Endothelial cell of umbilical vein (primary cell): ENCODE results near the gene THAP11. TPM values are rescaled to one million over a fixed set of nuclear protein-coding genes. Genes with fewer than 3 reads are reported as not detected.

Source experiments
- BruUV-seq: library from RNA; stranded (reverse); fragments of 400-500 nt; replicated peaks from 2 replicates; lab custom pipeline; 2021; lab: Mats Ljungman, UMichigan
- CTCF ChIA-PET: fragments of 300-600, 350-600 bp; sonication (Branson Sonifier 250); formaldehyde crosslinking; loops from one replicate; lab custom pipeline; 2021; ENCODE audit warnings: antibody characterized with exemption, inconsistent platforms; lab: Charles Lee
- POLR2A ChIA-PET: fragments of 300-600, 350-600 bp; sonication (Branson Sonifier 250); formaldehyde crosslinking; loops from one replicate; lab custom pipeline; 2021; ENCODE audit warnings: antibody characterized with exemption, inconsistent platforms; lab: Charles Lee
- DNase-seq: peaks from one replicate; pipeline ENCODE4 v3.0.0-alpha.2; 2011; ENCODE audit warnings: low read depth, low spot score
- FAIRE-seq: peaks from 2 replicates; lab custom pipeline; 2011; peaks lifted over from hg19 to GRCh38; lab: Jason Lieb, UNC
- H2AFZ ChIP-seq: 2 replicates; pipeline ENCODE4 v1.6.0; 2012; ENCODE audit warnings: low read depth, low read length, control low read depth, inconsistent platforms
- H3K27ac ChIP-seq: 2 replicates; pipeline ENCODE4 v1.5.1; 2011; ENCODE audit warnings: low read depth, mild to moderate bottlenecking, control low read depth, low read length, moderate library complexity; ENCODE audit not compliant: insufficient read depth
- H3K27me3 ChIP-seq, 2 experiments: 2 replicates each; pipeline versions ENCODE4 v1.6.0 to v1.6.1; 2011; ENCODE audit warnings: low read length in 2 of 2, mixed read lengths in 1 of 2; ENCODE audit not compliant: control insufficient read depth in 2 of 2, insufficient read depth in 2 of 2
- H3K36me3 ChIP-seq, 2 experiments: 2 replicates in 1 of 2; 3 replicates in 1 of 2; pipeline ENCODE4 v1.5.1; 2011; ENCODE audit warnings: low read length in 2 of 2, mild to moderate bottlenecking in 1 of 2, moderate library complexity in 1 of 2; ENCODE audit not compliant: control insufficient read depth in 2 of 2, insufficient read depth in 2 of 2; ENCODE audit errors: extremely low read depth in 1 of 2
- H3K4me1 ChIP-seq: 3 replicates; pipeline ENCODE4 v1.5.1; 2011; ENCODE audit warnings: mild to moderate bottlenecking, low read length; ENCODE audit not compliant: control insufficient read depth, insufficient read depth; ENCODE audit errors: extremely low read depth
- H3K4me2 ChIP-seq: 2 replicates; pipeline ENCODE4 v1.6.1; 2011; ENCODE audit warnings: low read length, control low read depth, mixed read lengths; ENCODE audit not compliant: insufficient read depth
- H3K4me3 ChIP-seq, 3 experiments: fragments of 200-600 bp in 1 of 3; sonication (generic), shearing (Covaris generic) in 1 of 3; replicated peaks in 1 of 3; 2 replicates each; pipeline ENCODE4 v1.5.1; 2011 to 2016; ENCODE audit warnings: control low read depth in 3 of 3, low read length in 3 of 3, mild to moderate bottlenecking in 2 of 3, inconsistent platforms in 1 of 3, low read depth in 1 of 3, moderate library complexity in 1 of 3; ENCODE audit not compliant: insufficient read depth in 1 of 3
- H3K79me2 ChIP-seq: 2 replicates; pipeline ENCODE4 v1.6.0; 2012; ENCODE audit warnings: low read length, inconsistent platforms; ENCODE audit not compliant: control insufficient read depth, insufficient read depth
- H3K9ac ChIP-seq: replicated peaks from 2 replicates; pipeline ENCODE3; 2011; ENCODE audit warnings: low read length, control low read depth; ENCODE audit not compliant: insufficient read depth; ENCODE audit errors: extremely low read depth
- H3K9me1 ChIP-seq: replicated peaks from 3 replicates; pipeline ENCODE4 v1.6.0; 2011; ENCODE audit warnings: mild to moderate bottlenecking, low read length; ENCODE audit not compliant: control insufficient read depth, insufficient read depth; ENCODE audit errors: extremely low read depth
- H3K9me3 ChIP-seq: replicated peaks from 2 replicates; pipeline ENCODE4 v1.5.1; 2012; ENCODE audit warnings: low read length, inconsistent platforms; ENCODE audit not compliant: control insufficient read depth, insufficient read depth
- H4K20me1 ChIP-seq: replicated peaks from 2 replicates; pipeline ENCODE3; 2011; ENCODE audit warnings: mild to moderate bottlenecking, low read length; ENCODE audit not compliant: control insufficient read depth, insufficient read depth; ENCODE audit errors: extremely low read depth
- CTCF ChIP-seq, 2 donors: IDR thresholded peaks; 1 replicate in 1 of 2; 2 replicates in 1 of 2; pipeline ENCODE4 v1.5.1; 2011; ENCODE audit warnings: low read length in 2 of 2, mild to moderate bottlenecking in 2 of 2, moderate library complexity in 2 of 2, control low read depth in 1 of 2, inconsistent platforms in 1 of 2, low read depth in 1 of 2; ENCODE audit not compliant: insufficient read depth in 1 of 2; ENCODE audit errors: extremely low read depth in 1 of 2
- EZH2 ChIP-seq: IDR thresholded peaks from 2 replicates; pipeline ENCODE4 v1.6.1; 2012; ENCODE audit warnings: borderline replicate concordance, low read depth, mild to moderate bottlenecking, moderate library complexity, low read length, inconsistent platforms; ENCODE audit not compliant: severe bottlenecking
- FOS ChIP-seq: IDR thresholded peaks from 2 replicates; pipeline ENCODE4 v1.6.1; 2011; ENCODE audit warnings: mild to moderate bottlenecking, low read length, moderate library complexity, borderline replicate concordance; ENCODE audit not compliant: insufficient read depth
- GATA2 ChIP-seq: IDR thresholded peaks from 2 replicates; pipeline ENCODE4 v1.7.0; 2011; ENCODE audit warnings: low read depth, mild to moderate bottlenecking, moderate library complexity, mixed read lengths, low read length; ENCODE audit not compliant: insufficient read length, insufficient read depth
- JUN ChIP-seq: IDR thresholded peaks from 2 replicates; pipeline ENCODE4 v1.6.1; 2011; ENCODE audit warnings: borderline replicate concordance, low read depth; ENCODE audit not compliant: insufficient read length, insufficient read depth
- MAX ChIP-seq: IDR thresholded peaks from 2 replicates; pipeline ENCODE4 v1.6.1; 2011; ENCODE audit not compliant: insufficient read depth, insufficient read length
- MYC ChIP-seq: IDR thresholded peaks from one replicate; pipeline ENCODE4 v1.6.1; 2011; ENCODE audit warnings: mild to moderate bottlenecking, low read depth, low read length
- POLR2A ChIP-seq: IDR thresholded peaks from 2 replicates; pipeline ENCODE4 v1.6.1; 2012; ENCODE audit warnings: low read depth, mild to moderate bottlenecking, control low read depth, low read length
- POLR2AphosphoS5 ChIP-seq: IDR thresholded peaks from 2 replicates; pipeline ENCODE4 v1.6.1; 2012; ENCODE audit warnings: low read depth, mild to moderate bottlenecking, control low read depth, low read length, moderate library complexity; ENCODE audit not compliant: insufficient read depth
- dilution Hi-C: fragments of 300-500 bp; cut with MboI; formaldehyde crosslinking; loops from one replicate; pipeline ENCODE4 v1.15.0; 2019; ENCODE audit warnings: low sequenced_read_pairs; ENCODE audit not compliant: extremely low pct_ligation_motif_present
- intact Hi-C: fragments of 100-400 bp; cut with micrococcal nuclease; formaldehyde crosslinking; loops from one replicate; pipeline ENCODE4 v1.10.0; 2022
- polyA plus RNA-seq, 4 experiments: library from polyadenylated mRNA; depleted of rRNA in 3 of 4; stranded (reverse) in 3 of 4; unstranded in 1 of 4; fragments of >200 nt; gene quantifications; 2 replicates each; pipeline versions ENCODE4 v1.2.1 to v1.2.3, GENCODE V29; 2011 to 2012; ENCODE audit warnings: missing spikeins in 1 of 4
- total RNA-seq: library from RNA; stranded (reverse); gene quantifications from 2 replicates; pipeline ENCODE4 v1.2.3, GENCODE V29; 2021

THAP11 gene
- total and polyA plus RNA-seq, 2 donors (not counting 3 experiments of a cell fraction or from before 2014, with no cell fraction given): 24.0 to 25.9 TPM

GRCh38 chr16:67868290-67868689, 26.2 kb downstream of the THAP11 start:
- Histone ChIP-seq H3K9ac (no peak overlapping the region), H3K4me3 (no peak overlapping the region), H3K27me3 (no peaks in the 10 kb centered on the region), H3K4me2 (no peak overlapping the region), H2AFZ (no peak overlapping the region), H3K4me1 (peaks cover 3% of the 10 kb centered on the region), H3K27ac (no peak overlapping the region), H3K36me3 (peaks cover 18 to 36% of the 10 kb centered on the region in 2 experiments), H3K79me2 (peaks cover 22% of the 10 kb centered on the region), H4K20me1 (peaks cover 2% of the 10 kb centered on the region), H3K9me3 (no peaks in the 10 kb centered on the region), H3K9me1 (no peaks in the 10 kb centered on the region)
- dilution Hi-C loops (no loop called here), intact Hi-C loops (no loop called here)
- no TSS peak for BruUV-seq
- DNase-seq: no peak
- POLR2A ChIA-PET: no interaction called here
- FAIRE-seq: no peak
- CTCF ChIA-PET: interaction anchor here (1.2 kb wide), 1 partner anchor 52 kb away, joined by 3 read pairs; no protein-coding TSS in a partner anchor
- TF ChIP-seq FOS: no peak
- TF ChIP-seq MYC: no peak
- TF ChIP-seq POLR2A: no peak
- TF ChIP-seq EZH2: no peak
- TF ChIP-seq GATA2: no peak
- TF ChIP-seq MAX: no peak
- no peak for TF ChIP-seq JUN
- no peak for TF ChIP-seq CTCF (IDR thresholded peaks at IDR 0.05; ENCODE audit: extremely low read depth in 1 of 2, insufficient read depth in 1 of 2, low read depth in 1 of 2, low read length in 2 of 2)
- TF ChIP-seq POLR2AphosphoS5: no peak
